ENCODE measurements around the gene ANGPT4. TPM values are rescaled to one million over a fixed set of nuclear protein-coding genes. Genes with fewer than 3 reads are reported as not detected.

ANGPT4 gene
- total RNA-seq, 1 donor from 2014 or later: 0.07 TPM

- no peaks in the 10 kb centered on the region for H3K4me1 Mint-ChIP-seq (ENCODE audit: unreplicated experiment)
- H3K9me3 Mint-ChIP-seq: no peaks in the 10 kb centered on the region
- DNase-seq (ENCODE audit: extremely low spot score, unreplicated experiment): no peak
- H3K27me3 Mint-ChIP-seq: peaks cover 76% of the 10 kb centered on the region
- H3K27ac Mint-ChIP-seq: no peak overlapping the region
- H3K4me3 Mint-ChIP-seq: no peak overlapping the region
- TF ChIP-seq CTCF (conservative IDR thresholded peaks at IDR 0.05): no peak
- H3K36me3 Mint-ChIP-seq: no peaks in the 10 kb centered on the region
Observed at GRCh38 chr20:887137-887536, 29.0 kb downstream of the ANGPT4 start.

- no peak overlapping the region for H3K4me3 Mint-ChIP-seq
Observed at GRCh38 chr20:884983-885952, 30.9 kb downstream of the ANGPT4 start.

GRCh38 chr20:881783-882144, 34.4 kb downstream of the ANGPT4 start:
- DNase-seq (ENCODE audit: extremely low spot score, unreplicated experiment): no peak
- H3K4me3 Mint-ChIP-seq: no peak overlapping the region
- no peak overlapping the region for H3K27ac Mint-ChIP-seq
- no peak for TF ChIP-seq CTCF (conservative IDR thresholded peaks at IDR 0.05)
- H3K27me3 Mint-ChIP-seq: peaks cover 58% of the 10 kb centered on the region
- no peaks in the 10 kb centered on the region for H3K9me3 Mint-ChIP-seq
- no peaks in the 10 kb centered on the region for H3K4me1 Mint-ChIP-seq (ENCODE audit: unreplicated experiment)
- no peaks in the 10 kb centered on the region for H3K36me3 Mint-ChIP-seq

More at GRCh38 chr20:884983-885952, 30.9 kb downstream of the ANGPT4 start:
- peak; percentile 15 for TF ChIP-seq CTCF (conservative IDR thresholded peaks at IDR 0.05)
- DNase-seq (ENCODE audit: extremely low spot score, unreplicated experiment): no peak
- peaks cover 73% of the 10 kb centered on the region for H3K27me3 Mint-ChIP-seq
- H3K4me1 Mint-ChIP-seq (ENCODE audit: unreplicated experiment): no peaks in the 10 kb centered on the region
- no peaks in the 10 kb centered on the region for H3K36me3 Mint-ChIP-seq
- H3K9me3 Mint-ChIP-seq: no peaks in the 10 kb centered on the region
- no peak overlapping the region for H3K27ac Mint-ChIP-seq

GRCh38 chr20:881051-881782, 34.9 kb downstream of the ANGPT4 start:
- no peak for TF ChIP-seq CTCF (conservative IDR thresholded peaks at IDR 0.05)
- no peaks in the 10 kb centered on the region for H3K36me3 Mint-ChIP-seq
- DNase-seq (ENCODE audit: extremely low spot score, unreplicated experiment): no peak
- no peak overlapping the region for H3K27ac Mint-ChIP-seq
- H3K4me1 Mint-ChIP-seq (ENCODE audit: unreplicated experiment): no peaks in the 10 kb centered on the region
- H3K9me3 Mint-ChIP-seq: no peaks in the 10 kb centered on the region
- H3K4me3 Mint-ChIP-seq: no peak overlapping the region
- peaks cover 53% of the 10 kb centered on the region for H3K27me3 Mint-ChIP-seq

GRCh38 chr20:879626-880025, 36.5 kb downstream of the ANGPT4 start:
- TF ChIP-seq CTCF (conservative IDR thresholded peaks at IDR 0.05): no peak
- Mint-ChIP-seq H3K36me3 (no peaks in the 10 kb centered on the region), H3K27me3 (peaks cover 40% of the 10 kb centered on the region), H3K4me3 (no peak overlapping the region), H3K9me3 (no peaks in the 10 kb centered on the region), H3K27ac (no peak overlapping the region), H3K4me1 (ENCODE audit: unreplicated experiment) (no peaks in the 10 kb centered on the region)
- no peak for DNase-seq (ENCODE audit: extremely low spot score, unreplicated experiment)

Data from type B pancreatic cell (in vitro differentiated cells).